Measurements from ENCODE around the gene DRAM1. TPM values are rescaled to one million over a fixed set of nuclear protein-coding genes. Genes with fewer than 3 reads are reported as not detected.
A peak's percentile ranks its signal among the peaks of the same experiment; 100 is the strongest.

Gene DRAM1
- polyA plus RNA-seq, 1 donor: 3.5 TPM

- DNase-seq: no peak
Observed at GRCh38 chr12:101941306-101942249, 64.2 kb downstream of the DRAM1 start.

GRCh38 chr12:101942250-101942605 lies 64.8 kb downstream of the DRAM1 start:
- DNase-seq: no peak

GRCh38 chr12:101945369-101946232 lies 68.2 kb downstream of the DRAM1 start:
- peak; percentile 66 for DNase-seq

- DNase-seq: no peak
Observed at GRCh38 chr12:101946233-101946611, 68.8 kb downstream of the DRAM1 start.

- no peak for DNase-seq
Observed at GRCh38 chr12:101947316-101947715, 69.9 kb downstream of the DRAM1 start.

- DNase-seq: no peak
Observed at GRCh38 chr12:101948365-101948764, 71.0 kb downstream of the DRAM1 start.

GRCh38 chr12:101951002-101951670 lies 73.8 kb downstream of the DRAM1 start:
- DNase-seq: no peak

GRCh38 chr12:101954113-101954512 lies 76.7 kb downstream of the DRAM1 start:
- DNase-seq: no peak

- no peak for DNase-seq
Observed at GRCh38 chr12:101954676-101955075, 77.3 kb downstream of the DRAM1 start.

- DNase-seq: no peak
Observed at GRCh38 chr12:101957252-101957959, 80.0 kb downstream of the DRAM1 start.

- DNase-seq: no peak
Observed at GRCh38 chr12:101959607-101960006, 82.2 kb downstream of the DRAM1 start.

GRCh38 chr12:101962486-101962885 lies 85.1 kb downstream of the DRAM1 start:
- DNase-seq: no peak

GRCh38 chr12:101963697-101964096 lies 86.3 kb downstream of the DRAM1 start:
- no peak for DNase-seq

- no peak for DNase-seq
Observed at GRCh38 chr12:101966496-101966895, 89.1 kb downstream of the DRAM1 start.

GRCh38 chr12:101967506-101967905 lies 90.1 kb downstream of the DRAM1 start:
- DNase-seq: no peak

GRCh38 chr12:101968770-101969169 lies 91.4 kb downstream of the DRAM1 start:
- no peak for DNase-seq

Other genes starting within 250 kb of the DRAM1 start
- gene CHPT1, start 179.9 kb upstream of the DRAM1 start, polyA plus RNA-seq (ENCODE audit: insufficient read length): 27.9 TPM
- gene SYCP3, start 138.1 kb upstream of the DRAM1 start, polyA plus RNA-seq (ENCODE audit: insufficient read length): 0.41 TPM
- 18.1 TPM for gene GNPTAB, start 46.6 kb upstream of the DRAM1 start, polyA plus RNA-seq (ENCODE audit: insufficient read length)
- 33.6 TPM for gene WASHC3, start 184.4 kb downstream of the DRAM1 start, polyA plus RNA-seq (ENCODE audit: insufficient read length)
- 15.8 TPM for gene NUP37, start 242.5 kb downstream of the DRAM1 start, polyA plus RNA-seq (ENCODE audit: insufficient read length)
- 4.7 TPM for gene PARPBP, start 242.6 kb downstream of the DRAM1 start, polyA plus RNA-seq (ENCODE audit: insufficient read length)

Measured in hindlimb muscle (tissue), 1 donor.